DMS 273 (cell line): ENCODE data around the gene CTIF.

Experiments used
- DNase-seq: peaks from one replicate; lab custom pipeline; 2025; ENCODE audit not compliant: unreplicated experiment; lab: John Stamatoyannopoulos, UW

CTIF gene

DNA sequence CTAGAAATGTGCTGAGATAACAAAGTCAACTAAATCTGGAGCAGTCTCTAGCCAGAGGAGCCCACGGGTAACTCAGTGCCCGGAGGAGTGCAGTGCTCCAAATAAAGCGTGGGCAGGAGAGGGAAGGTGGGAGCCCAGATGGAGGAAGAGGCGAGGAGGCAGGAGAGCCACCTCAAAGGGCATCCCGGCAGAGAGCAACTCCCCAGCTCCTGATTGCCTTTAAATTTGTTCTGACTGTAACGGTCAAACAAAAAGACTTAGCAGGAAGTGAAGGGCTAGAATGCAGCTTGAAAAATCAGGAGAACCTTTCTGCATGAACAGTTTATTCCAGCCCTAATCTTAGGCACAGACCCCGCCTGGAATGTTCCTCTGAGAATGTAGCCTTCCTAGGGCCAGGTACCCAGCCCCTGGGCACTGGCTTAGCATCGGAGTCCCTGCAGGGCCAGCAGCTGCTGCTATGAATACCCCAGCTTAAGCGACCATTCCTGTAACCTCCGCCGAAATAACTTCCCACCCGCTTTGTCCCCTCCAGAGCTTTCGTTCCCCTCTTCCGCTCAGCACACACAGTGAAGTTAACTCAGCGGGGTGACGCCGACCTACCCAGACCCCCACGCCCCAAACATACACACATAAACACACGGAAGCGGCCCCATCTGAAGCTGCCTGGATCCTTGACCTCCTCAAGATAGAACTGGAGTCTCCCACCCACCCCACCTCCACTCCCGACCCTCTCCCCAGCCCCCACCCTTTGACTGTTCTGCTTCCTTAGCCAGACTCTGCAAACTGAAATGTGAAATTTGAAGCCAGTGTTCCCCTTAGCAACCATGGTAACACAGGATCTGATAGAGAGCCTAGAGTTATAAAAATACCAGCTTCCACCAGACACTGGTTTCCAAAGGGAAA is 288.7 kb downstream of the CTIF start:
- peak; percentile 54 for DNase-seq

DNA sequence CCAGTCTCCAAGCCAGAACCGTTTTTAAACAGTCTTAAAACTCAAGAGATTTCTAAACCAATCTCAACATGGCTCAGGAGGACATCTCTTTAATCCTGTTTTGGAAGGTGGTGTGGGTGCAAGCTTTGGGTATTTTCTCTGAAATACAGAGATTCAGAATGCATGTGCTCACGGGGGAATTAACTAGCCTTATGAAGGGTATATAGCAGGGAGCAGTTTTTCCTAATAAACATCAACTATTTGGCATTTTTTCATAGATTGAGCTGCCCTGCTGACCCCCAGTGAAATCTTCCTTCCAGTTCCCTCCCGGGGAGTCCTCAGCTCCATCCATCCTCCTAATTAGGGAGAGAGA is 289.3 kb downstream of the CTIF start:
- DNase-seq: no peak

DNA sequence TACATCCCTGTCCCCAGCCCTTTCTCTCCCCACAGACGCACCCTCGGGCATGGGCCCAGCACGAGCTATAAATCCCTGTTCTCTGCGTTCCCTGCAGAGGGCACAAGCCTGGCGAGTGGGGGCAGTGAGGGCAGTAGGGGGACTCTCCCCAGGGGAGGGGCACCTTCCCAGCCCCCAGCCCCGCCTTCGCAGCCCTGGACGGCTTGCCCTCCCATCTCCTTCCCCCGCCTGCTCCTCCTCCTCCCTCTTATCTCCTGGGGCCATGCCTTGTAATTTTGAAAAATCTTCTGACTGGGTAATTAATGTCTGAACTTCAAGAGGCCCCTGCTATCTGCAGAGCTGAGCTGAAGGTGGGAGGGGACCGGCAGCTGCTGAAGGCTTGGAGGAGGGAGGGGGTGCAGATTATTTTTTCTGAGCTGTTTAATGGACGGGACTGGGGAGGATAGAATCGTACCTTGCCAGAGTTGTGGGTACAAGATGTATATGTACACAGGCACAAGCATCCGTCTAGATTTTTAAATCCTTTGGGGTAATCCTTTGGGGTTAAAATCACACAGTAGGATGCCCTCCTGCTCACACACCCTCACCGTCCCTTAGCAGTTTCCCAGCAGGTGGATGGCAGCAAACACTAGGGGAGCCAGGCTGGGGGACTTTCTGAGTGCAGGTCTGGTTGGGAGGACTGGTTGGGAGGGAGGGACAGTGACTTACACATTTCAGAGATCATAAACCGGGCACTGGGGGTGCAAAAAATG is 290.0 kb downstream of the CTIF start:
- peak; percentile 39 for DNase-seq

DNA sequence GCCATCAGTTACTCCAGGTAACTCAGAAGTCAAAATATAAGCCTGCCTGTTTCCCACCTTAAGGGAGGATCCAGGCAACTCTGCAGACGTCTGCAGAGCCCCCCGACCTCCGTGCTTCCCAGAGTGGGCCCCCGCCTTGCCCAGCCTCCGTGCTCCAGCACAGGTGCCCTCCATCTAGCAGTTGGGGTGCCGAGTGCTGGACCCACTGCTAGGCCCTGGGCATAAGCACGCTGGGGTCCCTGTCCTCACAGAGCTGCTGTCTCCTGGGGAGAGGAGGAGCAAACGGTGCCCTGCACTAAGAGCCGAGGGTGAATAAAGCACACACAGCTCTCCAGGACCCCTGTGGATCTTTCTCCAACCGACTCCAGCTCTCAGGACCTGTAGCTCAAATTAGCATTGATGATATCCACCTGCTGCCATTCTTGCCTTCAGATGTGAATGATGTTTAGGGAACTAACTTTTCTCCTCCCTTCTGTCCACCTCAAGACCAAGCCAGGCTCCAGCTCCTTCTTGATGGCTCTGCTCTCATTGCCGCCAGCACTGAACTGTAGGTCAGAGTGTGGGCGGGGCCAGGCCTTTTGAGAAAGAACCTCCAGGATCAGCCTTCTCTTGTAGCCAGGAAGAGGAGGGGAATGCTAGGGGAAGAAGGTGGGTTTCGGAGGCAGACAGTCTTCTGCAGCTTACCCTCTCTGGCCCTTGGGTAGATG is 290.8 kb downstream of the CTIF start:
- DNase-seq: no peak

DNA sequence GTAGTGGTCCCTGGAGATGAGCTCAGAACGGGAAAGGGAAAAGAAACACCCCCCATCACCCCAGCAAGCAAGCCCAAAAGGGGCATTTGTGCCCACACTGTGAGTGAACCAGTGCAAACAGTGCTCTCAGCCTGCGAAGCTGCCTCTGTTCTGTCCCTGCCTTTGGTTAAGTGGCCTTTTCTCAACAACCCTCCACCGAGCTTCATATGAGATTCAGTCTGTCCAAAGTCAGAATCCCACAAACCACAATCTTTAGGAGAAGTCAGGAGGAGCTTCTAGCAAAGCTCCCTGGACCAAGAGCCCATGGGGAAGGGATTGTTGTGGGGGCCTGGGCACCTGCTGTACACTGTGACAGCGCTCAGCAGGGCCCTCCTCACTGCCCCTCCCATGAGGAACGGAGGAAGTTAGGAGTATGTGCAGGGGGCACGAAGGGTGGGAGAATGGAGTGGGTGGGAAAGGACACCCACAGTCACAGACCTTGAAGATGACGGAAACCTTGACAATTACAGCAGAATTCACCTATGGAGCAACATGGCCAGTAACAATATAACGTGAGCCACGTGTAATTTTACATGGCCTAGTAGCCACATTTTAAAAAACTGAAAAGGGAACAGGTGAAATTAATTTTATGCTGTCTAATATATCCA is 292.4 kb downstream of the CTIF start:
- DNase-seq: no peak

DNA sequence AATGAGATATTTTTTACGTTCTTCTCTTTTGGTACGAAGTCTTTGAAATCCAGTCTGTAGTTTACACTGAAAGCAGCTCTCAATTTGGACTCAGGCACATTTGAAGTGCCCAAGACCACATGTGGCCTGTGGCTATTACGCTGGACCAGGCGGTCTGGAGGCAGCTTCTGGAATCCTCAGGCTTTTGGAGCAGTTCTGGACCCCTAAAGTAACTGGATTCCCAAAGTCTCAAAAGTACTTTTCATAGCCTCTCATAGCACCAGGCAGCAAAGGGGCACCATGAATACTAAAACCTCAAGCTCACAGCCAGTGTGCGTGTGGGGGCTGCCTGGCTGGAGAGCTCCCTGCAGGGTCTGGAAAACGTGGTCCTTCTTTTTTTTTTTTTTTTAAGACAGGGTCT is 293.0 kb downstream of the CTIF start:
- no peak for DNase-seq

DNA sequence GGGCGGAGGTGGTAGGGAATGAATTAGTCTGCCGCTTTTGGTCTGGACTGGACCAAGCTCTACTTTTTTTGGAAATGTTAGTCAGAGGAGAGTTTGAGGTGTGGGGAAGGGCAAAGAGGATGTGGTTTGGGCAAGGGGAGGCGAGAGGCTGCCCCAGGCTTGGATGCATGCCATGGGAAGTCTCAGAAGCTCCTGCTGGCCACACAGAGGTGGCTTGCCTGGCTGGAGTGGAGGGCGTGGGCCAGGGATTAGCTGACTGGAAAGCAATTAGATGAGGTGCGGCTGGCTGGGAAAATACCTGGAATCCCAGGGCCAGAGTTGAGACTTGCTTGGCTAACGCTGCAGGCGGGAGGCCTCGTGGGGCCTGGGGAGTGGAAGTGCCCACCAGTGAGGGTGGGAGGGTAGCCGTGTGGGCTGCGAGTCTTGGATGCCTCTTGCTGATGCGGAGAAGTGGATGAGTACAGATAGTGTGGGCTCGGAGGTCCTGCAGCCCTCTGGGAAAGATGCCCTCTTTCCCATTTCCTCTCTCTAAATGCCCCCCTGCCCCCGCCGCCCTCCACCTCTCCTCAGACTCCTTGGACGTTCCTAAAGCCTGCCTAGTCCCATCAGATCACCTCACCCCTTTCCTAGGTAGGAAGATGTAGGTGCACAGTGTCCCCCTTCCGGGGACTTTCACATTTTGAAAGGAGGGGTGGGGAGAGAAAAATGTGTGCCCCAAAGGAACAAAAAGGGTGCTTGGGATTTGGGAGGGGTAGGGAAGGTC is 294.3 kb downstream of the CTIF start:
- DNase-seq: no peak

DNA sequence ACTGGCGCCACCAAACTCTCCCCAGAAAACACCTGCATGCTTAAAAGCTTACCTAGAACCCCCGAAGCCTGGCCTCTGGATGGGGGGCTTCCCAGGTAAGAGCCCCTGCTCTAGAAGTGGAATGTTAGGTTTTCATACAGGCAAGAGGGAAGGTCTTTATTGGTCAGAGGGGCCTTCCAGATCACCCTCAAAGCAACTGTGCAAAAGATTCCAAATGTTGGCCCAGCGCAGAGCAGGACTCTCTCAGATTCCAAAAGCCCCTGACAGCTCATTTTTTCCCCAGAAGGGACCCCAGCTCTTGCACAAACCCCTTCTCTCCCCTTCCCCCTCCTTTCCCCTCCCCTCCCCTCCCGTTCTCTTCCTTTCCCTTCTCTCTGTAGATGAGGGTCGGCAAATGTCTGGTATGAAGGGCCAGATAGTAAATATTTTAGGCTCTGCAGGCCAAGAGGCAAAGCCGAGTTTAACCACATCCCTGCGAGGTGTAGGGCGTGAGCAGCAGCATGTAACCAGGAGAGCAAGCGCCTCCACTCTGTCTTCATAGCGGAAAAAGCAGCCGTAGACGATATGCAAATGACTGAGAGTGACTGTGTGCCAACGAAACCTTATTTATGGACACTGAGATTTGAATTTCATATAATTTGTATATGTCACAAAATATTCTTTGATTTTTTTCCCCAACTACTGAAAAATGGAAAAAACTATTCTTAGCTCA is 295.0 kb downstream of the CTIF start:
- DNase-seq: no peak

DNA sequence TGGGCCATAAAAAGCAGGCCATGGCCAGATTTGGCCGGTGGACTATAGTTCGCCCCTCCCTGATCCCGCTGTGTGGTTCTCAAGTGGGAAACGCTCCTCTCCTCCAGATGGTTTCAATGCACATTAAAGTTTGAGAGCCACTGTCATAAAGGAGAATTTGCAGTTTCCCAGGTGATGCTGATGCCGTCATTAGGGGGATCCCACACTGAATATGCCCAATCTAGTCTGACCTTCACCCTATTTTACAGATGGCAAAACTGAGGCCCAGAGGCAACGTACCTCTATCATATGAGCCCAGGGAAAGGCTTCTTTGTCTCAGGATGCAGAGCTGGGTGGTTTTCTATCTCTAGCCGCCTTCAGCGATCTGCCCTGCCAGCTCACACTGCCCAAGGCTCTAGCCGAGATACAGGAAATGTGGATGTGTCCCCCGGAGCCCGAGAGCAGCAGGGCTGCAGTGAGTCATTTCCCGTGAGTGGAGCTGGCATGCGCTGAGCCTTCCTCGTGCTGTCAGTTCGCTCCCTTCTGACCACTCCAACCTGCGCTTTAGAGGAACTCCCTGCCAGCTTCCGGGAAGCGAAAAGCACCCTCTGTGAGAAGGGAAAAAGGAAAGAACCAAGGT is 295.7 kb downstream of the CTIF start:
- no peak for DNase-seq

DNA sequence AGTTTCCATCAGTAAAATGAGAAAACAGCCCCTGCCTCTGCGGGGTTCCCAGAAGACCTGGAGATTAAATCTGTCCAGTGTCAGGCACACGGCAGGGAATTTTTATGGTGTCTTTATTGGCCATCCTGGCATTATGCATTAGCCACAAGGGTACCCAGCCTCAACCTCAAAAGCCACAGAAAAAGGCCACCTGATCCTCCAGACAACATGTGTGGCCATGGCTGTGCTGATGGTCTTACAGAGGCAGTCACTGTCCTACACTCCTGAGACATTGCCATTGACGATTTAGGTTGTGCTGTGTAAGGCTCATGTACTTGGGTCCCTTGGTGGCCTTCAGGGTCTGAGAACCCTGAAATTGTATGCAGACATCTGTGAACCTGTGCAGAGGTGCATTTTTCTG is 296.3 kb downstream of the CTIF start:
- no peak for DNase-seq

DNA sequence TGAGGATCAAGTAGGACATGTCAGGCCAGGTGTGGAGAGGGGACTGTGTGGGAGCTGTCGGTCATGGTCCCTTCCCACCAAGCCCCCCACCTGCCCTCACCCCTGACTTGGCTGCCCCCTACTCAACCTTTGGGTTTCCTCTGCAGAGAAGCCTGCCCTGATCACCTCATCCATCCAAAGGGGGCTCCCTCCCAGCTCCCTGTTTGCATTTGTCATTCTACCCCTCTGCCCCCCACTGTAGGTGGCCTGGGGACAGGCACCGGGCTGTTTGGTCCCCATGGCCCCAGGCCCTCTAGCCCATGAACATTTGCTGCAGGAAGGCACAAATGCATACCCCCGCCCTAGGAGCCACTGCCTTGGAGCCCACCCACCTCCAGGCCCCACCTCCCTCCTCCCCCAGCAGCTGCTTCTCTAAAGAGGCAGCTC is 296.9 kb downstream of the CTIF start:
- no peak for DNase-seq

DNA sequence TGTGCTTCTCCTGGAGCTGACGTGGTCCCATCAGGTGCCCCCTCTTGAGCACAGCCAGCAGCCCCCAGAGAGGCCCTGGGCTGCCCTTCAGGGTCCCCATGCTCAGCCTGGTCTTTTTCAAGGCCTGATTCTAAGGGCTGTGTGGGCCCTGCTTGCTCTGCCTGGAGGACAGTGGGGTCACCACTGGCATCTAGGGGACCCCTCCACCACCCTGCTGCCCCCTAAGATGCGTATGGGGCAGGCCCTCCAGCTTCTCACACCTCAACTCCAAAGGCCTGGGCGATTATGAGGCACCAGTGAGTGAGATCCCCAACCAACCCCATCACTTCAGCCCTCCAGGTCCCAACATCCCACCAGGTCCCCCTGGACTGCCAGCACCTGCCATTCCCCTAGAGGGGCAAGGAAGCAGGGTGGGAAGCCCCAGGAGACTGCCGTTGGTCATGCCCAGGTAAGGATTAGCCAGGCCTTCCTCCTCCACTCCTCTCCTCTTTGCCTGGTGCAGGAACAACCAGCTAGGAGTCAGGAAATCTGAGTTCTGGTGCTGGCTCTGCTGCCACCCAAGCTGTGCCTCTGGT is 297.5 kb downstream of the CTIF start:
- DNase-seq: no peak

DNA sequence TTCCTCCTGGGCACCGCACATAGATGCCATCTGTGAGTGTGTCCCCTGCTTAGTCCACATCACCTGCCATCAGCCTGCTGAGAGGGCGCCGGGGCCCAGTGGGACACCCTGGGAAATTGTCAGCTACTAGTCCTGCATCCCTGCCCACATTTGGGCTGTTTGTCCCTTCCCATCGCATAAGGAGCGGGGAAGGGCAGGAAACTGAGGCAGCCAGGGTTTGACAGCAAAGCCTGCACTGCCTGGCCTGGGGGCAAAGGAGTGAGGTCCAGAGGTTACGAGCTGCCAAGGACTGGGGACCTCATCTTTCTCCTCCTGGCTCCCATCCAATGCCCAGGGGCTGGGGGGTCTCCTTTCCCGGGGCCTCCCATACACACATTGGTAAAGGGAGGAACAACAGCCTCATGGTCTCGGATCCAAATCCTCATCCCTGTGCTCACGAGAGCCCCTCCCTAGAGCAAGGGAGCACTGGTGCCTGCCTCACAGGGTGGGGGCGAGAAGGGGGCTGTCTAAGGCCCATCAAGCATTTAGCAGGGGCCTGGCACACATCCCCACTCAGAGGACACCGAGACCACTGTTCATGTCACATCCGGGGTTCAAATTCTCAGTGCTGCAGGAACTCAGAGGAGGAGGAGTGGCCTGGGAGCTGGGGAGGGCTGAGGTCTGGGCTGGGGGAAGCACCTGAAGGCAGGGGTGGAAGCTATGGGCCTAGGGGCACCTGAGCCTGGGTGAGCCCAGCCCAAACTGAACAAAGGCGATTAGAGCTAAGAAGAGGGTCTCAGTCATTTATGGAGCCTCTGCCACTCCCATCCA is 298.2 kb downstream of the CTIF start:
- no peak for DNase-seq

DNA sequence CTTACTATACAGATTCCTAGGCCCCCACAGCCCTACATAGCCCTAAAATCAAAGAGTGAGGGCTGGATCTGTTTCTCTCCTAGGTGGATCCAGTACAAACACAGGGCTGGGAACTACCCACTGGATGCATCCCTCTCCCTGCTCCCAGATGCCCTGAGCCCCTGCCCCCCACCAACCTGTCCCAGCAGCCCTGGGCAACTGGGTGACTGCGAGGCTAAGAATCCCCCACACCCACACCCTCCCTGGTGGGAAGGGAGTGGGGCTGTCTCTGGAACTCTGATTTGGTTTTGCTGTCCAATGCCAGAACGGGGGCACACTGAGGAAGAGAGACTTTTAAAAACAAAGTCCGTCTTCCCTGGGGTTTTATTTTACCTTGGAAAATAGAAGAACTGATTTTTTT is 298.8 kb downstream of the CTIF start:
- DNase-seq: no peak

DNA sequence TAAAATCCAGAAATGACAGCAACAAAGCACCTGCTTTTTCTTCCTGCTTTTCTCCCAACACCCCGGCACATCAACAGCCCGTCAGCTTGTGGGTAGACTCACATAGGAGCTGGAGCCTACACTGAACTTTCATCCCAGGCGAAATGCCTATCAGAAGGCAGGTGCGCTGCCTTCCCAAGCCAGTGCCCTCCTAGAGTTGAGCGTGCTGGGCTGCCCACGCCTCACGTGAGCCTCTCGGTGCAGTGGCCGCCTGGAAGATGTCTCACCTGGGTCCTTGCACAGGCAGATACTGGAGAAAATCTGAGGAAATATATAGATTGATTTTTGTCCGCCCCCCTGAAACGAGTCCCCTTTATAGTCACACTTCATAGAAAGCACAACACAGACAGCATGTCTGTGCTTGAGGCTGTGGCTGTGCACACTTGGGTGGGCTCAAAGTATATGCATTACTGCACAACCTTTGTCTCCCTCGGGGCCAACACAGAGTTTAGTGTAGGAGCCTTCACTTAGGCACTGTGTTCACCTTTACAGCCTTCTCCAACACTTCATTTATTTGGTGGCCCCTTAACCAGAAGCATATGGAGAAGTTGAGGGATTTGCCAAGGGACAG is 299.4 kb downstream of the CTIF start:
- no peak for DNase-seq

DNA sequence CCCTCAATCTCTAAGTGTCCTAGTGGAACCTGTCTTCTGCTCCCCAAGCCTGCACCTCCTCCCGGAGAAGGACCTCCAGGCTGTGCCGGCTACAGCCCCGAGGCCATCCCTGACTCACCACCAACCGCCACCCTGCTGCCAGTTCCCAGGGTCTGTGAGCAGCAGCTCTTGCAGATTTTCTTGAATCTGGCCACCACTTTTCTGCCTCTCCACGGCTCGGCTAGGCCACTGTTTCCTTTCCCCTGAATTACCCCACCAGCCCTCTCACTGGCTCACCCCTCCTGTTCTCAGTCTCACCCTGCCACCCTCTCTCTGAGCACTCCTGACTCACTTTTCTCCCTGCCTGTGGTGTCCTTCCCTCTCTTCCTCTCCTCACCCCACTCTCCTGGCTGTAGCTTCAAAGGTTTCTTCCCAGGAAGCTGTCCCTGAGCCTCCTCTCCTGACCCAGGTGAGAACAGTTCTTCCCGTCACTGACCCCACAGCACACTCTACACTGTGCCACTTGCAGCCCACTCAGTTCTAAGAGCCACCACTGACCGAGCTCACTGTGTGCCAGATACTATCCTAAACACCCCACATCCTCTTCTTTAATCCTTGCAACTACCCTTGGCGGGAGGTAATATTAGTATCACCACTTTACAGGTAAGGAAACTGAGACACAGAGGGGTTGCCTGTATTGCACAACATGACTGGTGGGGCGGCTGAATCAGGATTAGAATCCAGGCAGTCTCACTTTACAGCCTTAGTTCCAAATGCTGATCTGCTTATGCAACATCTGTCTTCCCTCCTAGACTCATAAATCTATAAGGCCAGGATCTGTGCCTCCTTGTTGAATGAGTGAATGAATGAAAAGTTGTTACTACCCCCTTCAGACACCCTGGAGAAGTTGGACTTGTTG is 300.3 kb downstream of the CTIF start:
- peak; percentile 36 for DNase-seq
